ENCODE measurements around the gene CORO7. TPM values are rescaled to one million over a fixed set of nuclear protein-coding genes. Genes with fewer than 3 reads are reported as not detected.

The CORO7 gene
- total and polyA plus RNA-seq, 7 donors: 3.4 to 7.9 (median 5.8) TPM

DNA sequence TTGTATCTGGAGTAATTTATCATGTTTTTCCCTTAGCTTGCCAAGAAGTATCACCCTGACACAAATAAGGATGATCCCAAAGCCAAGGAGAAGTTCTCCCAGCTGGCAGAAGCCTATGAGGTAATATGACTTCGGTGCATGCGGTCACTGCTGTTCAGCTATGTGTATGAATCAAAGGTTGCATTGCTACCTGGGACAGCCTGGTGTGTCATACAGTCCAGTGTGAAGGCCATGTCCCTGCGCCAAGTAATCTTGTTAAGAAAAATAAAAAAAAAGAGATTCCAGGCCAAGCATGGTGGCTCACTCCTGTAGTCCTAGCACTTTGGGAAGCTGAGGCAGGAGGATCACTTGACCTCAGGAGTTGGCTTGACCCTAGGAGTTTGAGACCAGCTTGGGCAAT is 21.0 kb upstream of the CORO7 start:
- ATAC-seq (no peak), DNase-seq (no peak)
- Histone ChIP-seq H3K4me3 (no peak overlapping the region), H3K27ac (no peak overlapping the region), H3K9me3 (no peaks in the 10 kb centered on the region), H3K4me1 (peaks cover 4% of the 10 kb centered on the region), H3K36me3 (ENCODE audit: insufficient read depth in 1 of 2, low read depth in 1 of 2) (peaks cover 12 to 91% of the 10 kb centered on the region in 2 donors), H3K27me3 (ENCODE audit: insufficient read depth in 3 of 3, low read length in 2 of 3) (no peaks in the 10 kb centered on the region)
- WGBS, 3 donors: 96 to 100% (median 98%) methylated on average over 3 of the region's 3 CpGs
- TF ChIP-seq, protein P1, sequence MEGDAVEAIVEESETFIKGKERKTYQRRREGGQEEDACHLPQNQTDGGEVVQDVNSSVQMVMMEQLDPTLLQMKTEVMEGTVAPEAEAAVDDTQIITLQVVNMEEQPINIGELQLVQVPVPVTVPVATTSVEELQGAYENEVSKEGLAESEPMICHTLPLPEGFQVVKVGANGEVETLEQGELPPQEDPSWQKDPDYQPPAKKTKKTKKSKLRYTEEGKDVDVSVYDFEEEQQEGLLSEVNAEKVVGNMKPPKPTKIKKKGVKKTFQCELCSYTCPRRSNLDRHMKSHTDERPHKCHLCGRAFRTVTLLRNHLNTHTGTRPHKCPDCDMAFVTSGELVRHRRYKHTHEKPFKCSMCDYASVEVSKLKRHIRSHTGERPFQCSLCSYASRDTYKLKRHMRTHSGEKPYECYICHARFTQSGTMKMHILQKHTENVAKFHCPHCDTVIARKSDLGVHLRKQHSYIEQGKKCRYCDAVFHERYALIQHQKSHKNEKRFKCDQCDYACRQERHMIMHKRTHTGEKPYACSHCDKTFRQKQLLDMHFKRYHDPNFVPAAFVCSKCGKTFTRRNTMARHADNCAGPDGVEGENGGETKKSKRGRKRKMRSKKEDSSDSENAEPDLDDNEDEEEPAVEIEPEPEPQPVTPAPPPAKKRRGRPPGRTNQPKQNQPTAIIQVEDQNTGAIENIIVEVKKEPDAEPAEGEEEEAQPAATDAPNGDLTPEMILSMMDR (IDR thresholded peaks at IDR 0.05): no peak
- intact Hi-C loops (cut with DNase I): no loop called here

DNA sequence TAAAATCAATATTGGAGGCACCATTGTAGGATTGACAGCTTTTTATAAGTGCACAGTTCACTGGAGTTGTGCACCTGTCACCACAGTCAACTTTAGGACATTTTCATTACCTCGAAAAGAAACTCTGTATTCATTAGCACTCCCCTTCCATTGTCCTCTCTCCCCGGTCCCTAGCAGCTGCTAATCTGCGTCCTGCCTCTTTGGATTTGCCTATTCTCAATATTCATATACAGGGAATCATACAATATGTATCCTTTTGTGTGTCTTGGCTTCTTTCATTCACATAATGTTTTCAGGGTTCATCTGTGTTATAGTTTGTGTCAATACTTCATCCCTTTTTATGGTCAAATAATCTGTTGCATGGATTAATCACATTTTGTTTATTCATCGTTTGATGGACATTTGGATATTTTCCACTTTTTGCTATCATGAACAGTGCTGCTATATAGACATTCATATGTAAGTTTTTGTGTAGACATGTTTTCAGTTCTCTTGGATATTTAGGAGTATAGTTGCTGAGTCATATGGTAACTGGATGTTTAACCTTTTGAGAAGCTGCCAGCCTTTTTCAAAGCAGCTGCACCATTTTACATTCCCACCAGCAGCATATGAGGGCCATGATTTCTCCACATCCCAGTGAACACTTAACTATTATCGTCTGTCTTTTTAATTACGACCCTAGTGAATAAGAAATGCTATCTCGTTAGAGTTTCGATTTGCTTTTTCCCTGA is 19.1 kb upstream of the CORO7 start:
- intact Hi-C loops (cut with DNase I): no loop called here
- H3K9me3 ChIP-seq: no peaks in the 10 kb centered on the region
- no peaks in the 10 kb centered on the region for H3K27me3 ChIP-seq (ENCODE audit: insufficient read depth in 3 of 3, low read length in 2 of 3)
- 76 to 77% (median 77%) methylated on average over 8 of the region's 8 CpGs for WGBS, 3 donors
- no peak for ATAC-seq
- no peak overlapping the region for H3K27ac ChIP-seq
- H3K36me3 ChIP-seq (ENCODE audit: insufficient read depth in 1 of 2, low read depth in 1 of 2): peaks cover 6 to 88% of the 10 kb centered on the region in 2 donors
- no peak for DNase-seq
- peaks cover 4% of the 10 kb centered on the region for H3K4me1 ChIP-seq
- H3K4me3 ChIP-seq: no peak overlapping the region
- TF ChIP-seq, protein P1 (IDR thresholded peaks at IDR 0.05): no peak

DNA sequence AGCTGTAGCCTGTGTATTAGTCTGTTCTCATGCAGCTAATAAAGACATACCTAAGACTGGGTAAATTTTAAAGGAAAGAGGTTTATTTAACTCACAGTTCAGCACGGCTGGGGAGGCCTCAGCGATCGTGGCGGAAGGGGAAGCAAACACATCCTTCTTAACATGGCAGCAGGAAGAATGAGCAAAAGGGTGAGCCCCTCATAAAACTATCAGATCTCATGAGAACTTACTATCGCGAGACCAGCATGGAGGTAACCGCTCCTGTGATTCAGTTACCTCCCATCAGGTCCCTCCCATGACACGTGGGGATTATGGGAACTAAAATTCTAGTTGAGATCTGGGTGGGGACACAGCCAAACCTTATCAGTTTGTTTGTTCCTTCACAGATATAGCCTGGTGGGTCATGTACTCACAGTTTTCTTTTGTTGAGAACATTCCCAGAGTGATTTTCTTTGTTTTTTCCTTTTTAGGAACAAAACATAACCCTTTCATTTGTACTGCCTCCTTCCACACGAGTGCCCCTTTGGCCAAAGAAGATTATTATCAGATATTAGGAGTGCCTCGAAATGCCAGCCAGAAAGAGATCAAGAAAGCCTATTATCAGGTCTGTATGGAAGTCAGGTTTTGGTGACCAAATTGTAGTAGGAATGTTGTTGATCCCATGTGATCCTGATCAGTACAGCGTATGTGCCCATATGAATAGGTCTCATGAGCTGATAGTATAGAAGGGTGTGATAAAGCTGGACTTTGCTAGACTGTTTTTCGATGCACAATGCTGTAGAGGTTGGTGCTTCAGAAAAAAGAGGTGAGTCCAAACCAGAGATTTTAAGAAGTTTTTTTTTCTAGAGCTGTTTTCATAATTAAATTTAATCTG is 17.8 kb upstream of the CORO7 start:
- H3K9me3 ChIP-seq: no peaks in the 10 kb centered on the region
- H3K4me1 ChIP-seq: peaks cover 4% of the 10 kb centered on the region
- WGBS, 3 donors: 87 to 90% (median 88%) methylated on average over 12 of the region's 12 CpGs
- no peak for ATAC-seq
- intact Hi-C loops (cut with DNase I): no loop called here
- no peak overlapping the region for H3K4me3 ChIP-seq
- no peak overlapping the region for H3K27ac ChIP-seq
- H3K27me3 ChIP-seq (ENCODE audit: insufficient read depth in 3 of 3, low read length in 2 of 3): no peaks in the 10 kb centered on the region
- peak in 1 of 2 donors; percentile 11 for DNase-seq
- peaks cover 6 to 76% of the 10 kb centered on the region in 2 donors for H3K36me3 ChIP-seq (ENCODE audit: insufficient read depth in 1 of 2, low read depth in 1 of 2)
- TF ChIP-seq, protein P1 (IDR thresholded peaks at IDR 0.05): no peak

DNA sequence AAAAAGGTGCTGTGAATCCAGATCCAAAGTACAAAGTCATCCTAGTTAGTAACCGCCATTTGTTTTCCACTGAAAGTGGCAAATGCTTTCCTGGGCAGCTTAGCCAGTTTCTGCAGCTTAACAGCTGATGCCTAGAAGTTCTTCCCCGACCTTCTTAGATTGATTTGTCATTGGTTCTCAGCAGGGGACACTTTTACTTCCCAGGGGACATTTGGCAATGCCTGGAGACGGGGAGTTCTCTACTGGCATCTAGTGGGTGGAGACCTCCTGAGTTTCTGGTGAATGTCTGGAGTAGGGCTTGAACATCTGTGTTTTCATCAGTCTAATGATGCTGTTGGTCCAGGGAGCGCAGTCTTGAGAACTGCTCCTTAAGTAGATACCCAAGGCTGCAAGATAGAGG is 16.8 kb upstream of the CORO7 start:
- ATAC-seq (no peak), DNase-seq (no peak)
- H3K36me3 ChIP-seq (ENCODE audit: insufficient read depth in 1 of 2, low read depth in 1 of 2): peaks cover 8 to 67% of the 10 kb centered on the region in 2 donors
- no peak overlapping the region for H3K4me3 ChIP-seq
- no peaks in the 10 kb centered on the region for H3K27me3 ChIP-seq (ENCODE audit: insufficient read depth in 3 of 3, low read length in 2 of 3)
- H3K9me3 ChIP-seq: no peaks in the 10 kb centered on the region
- WGBS, 3 donors: 77 to 80% (median 78%) methylated on average over 4 of the region's 4 CpGs
- TF ChIP-seq, protein P1 (IDR thresholded peaks at IDR 0.05): no peak
- H3K27ac ChIP-seq: no peak overlapping the region
- H3K4me1 ChIP-seq: peaks cover 4% of the 10 kb centered on the region
- intact Hi-C loops (cut with DNase I): no loop called here

All from psoas muscle (tissue), 8 donors.